Activated CD8-positive, alpha-beta memory T cell treated with anti-CD3 and anti-CD28 coated beads, Interleukin-2, amount 50 U/mL, for 24 hours (primary cell): ENCODE results near the gene DCST2.

Experiments used
- DNase-seq: peaks from one replicate; pipeline ENCODE4 v3.0.0-alpha.2; 2020; ENCODE audit errors: extremely low read depth

Gene DCST2

DNA sequence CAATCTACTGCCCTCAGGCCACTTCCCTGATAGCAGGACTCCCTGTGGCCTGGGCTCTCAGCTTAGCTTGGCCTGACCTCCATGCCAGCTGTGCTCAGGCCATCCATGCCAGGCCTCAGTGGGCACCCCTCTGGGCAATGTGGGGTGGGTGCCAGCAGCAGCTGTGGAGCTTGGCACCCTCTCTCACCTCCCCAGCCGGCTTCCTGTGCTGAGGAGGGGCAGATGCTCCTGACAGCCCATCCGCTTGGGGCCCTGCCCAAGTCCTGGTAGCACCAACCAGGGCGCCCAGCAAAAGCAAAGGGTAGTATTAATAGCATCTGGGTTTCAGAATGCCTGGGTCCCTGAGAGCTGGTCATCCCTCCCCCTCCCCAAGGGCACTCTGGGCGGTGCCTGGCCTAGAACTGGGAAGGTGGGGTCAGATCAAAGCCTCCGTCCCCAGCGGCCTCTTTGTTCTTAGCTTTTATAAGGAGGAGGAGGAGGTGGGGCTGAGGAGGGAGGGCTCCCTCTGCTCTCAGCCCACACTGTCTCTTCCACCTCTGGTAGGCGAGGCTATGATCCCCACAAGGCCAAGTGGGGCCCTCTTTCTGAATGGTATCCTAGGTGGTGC is 36.1 kb upstream of the DCST2 start:
- DNase-seq = no peak

DNA sequence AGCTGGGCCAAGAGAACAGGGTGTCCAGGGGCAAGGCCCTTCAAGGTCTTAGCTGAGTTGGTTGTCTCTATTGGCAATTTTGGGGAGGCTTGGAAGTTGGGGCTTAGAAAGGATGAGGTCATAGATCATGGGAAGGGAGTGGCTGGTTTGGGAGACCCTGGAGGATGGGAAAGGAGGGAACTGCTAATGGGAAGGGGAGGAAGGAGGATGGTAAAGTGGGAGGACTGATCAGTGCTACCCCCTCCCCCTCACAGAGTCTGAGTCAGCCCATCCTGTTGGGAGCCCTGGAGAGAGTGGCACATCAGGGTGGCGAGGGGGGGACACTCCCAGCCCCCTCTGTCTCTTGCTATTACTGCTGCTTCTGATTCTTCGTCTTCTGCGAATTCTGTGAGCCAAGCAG is 35.0 kb upstream of the DCST2 start:
- no peak for DNase-seq

DNA sequence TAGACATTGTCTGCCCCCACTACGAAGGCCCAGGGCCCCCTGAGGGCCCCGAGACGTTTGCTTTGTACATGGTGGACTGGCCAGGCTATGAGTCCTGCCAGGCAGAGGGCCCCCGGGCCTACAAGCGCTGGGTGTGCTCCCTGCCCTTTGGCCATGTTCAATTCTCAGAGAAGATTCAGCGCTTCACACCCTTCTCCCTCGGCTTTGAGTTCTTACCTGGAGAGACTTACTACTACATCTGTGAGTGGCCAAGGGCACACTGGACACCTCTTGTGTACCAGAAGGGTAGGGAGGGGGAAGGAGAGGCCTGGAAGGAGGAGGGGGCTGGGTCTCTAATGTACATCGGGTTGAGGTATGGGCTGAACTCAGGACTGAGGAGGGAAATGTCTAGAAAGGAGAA is 33.2 kb upstream of the DCST2 start:
- no peak for DNase-seq

DNA sequence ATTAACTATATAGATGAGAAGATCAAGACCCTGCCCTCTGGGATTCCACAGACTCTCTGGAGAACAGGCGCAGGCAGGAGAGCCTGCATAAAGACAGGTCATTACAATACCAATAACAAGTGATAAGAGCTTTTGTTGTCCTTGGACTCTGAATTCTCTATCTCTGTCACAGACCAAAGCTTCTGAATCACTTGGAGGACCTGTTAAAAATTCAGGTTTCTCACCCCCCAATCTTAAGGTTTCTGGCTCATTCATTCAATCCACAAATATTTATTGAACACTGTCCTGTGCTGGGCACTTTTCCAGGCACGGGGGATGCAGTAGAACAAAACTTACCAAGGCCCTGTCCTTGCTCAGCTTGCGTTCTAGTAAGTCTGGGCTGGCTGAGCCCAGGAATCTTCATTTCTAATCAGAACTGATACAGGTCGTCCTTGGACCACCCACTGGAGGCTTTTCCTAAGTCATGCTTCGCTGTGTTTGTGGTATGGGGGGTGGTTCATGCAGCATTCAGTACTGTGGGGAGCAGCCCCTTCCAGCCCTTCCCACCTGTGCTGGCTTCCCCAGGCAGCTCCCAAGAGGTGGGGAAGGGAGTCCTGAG is 31.4 kb upstream of the DCST2 start:
- no peak for DNase-seq

DNA sequence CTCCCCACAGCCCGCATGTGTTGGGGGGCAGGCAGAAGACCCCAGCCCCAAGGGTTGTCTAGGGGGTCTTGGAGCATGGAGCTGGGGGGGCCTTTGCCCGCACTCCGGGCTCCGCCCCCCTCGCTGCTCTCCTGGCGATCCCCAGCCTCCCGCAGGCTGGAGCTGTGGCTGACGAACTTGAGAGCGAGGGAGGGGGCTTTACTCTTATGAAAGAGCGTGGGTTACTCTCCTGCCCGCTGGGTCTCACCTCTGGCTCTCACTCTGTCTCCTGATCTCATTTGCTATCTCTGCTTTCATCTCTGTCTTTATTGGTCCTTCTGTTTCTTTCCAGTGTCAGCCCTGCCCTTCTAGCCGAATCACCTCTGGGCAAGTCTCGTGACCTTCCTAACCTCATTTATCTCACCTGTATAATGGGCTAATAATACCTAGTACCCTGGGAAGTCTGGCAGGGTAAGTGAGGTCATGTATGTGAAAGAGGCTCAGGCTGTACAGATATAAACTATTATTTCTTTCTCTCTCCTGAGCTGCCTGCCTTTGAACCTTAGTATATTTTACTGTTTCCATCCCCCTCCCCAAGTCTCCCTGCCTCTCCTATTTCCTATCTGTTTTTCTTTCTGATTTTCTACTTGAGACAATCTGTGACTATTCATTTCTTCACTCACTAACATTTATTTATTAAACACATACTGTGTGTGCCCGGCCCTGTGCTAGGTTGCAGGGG is 30.7 kb upstream of the DCST2 start:
- DNase-seq = no peak

DNA sequence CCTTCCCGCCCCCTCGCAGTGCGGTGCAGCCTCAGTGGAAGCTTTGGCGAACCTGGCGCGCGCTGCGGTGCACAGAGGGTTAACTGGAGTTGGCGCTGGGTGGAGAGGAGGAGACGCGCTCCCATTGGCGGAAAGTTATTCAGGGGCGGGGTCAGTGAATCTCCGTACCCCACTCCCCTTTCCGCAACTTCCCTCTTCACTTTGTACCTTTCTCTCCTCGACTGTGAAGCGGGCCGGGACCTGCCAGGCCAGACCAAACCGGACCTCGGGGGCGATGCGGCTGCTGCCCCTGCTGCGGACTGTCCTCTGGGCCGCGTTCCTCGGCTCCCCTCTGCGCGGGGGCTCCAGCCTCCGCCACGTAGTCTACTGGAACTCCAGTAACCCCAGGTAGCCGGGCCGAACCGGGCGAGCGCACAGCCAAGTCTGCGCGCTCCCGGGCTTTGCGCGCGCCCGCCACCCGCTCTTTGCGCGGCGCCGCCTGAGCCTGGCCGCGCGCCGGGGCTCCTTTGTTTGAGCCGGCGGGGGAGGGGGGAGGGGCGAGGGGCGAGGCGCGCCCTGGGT is 30.0 kb upstream of the DCST2 start, which contains the start of gene EFNA4:
TSS of gene EFNA4 (plus strand) at position 191 of the 561 bp plus-strand sequence. CDS start at position 275, 84 bp downstream.
- peak; percentile 62 for DNase-seq

DNA sequence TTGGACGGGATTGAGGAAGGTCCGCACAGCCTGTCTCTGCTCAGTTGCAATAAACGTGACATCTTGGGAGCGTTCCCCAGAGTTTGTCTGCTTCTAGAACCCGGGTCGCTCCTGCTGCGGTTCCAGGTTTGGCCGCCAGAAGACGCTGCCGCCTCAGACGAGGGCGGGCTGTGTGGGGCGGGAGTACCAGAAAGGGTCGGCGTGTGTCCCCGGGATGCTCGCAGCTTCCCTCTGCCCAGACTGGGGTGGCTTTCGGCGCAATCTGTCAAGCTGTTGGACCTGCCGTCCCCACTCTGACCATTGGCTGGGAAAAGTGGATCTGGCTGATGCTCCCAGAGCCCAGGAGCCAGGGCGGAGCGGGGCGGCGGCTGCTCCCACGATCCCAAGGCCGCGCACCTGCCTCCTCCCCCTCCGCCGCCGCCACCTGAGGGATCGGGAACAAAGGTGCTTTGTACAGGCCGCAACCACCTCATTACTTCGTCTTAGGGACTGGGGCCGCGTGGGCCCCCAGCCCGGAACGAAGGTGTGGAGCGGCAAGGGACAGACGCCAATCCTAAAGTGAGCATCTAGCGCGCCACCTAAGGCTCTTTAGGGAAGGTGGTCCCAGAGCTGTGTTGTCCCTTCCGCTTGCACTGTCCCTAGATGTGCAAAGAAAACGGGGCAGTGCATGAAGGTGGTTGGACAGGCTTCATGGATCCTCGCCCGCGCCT is 29.3 kb upstream of the DCST2 start:
- DNase-seq = peak; percentile 37

DNA sequence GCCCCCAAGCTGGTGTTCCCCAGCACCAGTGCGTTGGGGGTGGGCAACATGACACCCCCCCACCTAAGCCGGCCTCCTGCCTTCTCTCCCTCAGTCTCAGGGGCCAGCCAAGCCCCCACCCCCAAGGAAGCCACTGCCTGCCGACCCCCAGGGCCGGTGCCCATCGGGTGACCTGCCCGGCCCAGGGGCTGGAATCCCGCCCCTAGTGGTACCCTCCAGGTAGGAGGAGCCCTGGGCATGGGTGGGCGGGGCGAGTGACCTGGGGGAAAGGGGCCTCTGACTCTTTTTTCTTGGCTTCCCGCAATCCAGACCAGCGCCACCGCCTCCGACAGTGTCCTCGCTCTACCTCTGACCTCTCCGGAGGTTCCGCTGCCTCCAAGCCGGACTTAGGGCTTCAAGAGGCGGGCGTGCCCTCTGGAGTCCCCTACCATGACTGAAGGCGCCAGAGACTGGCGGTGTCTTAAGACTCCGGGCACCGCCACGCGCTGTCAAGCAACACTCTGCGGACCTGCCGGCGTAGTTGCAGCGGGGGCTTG is 28.6 kb upstream of the DCST2 start:
- DNase-seq = no peak

DNA sequence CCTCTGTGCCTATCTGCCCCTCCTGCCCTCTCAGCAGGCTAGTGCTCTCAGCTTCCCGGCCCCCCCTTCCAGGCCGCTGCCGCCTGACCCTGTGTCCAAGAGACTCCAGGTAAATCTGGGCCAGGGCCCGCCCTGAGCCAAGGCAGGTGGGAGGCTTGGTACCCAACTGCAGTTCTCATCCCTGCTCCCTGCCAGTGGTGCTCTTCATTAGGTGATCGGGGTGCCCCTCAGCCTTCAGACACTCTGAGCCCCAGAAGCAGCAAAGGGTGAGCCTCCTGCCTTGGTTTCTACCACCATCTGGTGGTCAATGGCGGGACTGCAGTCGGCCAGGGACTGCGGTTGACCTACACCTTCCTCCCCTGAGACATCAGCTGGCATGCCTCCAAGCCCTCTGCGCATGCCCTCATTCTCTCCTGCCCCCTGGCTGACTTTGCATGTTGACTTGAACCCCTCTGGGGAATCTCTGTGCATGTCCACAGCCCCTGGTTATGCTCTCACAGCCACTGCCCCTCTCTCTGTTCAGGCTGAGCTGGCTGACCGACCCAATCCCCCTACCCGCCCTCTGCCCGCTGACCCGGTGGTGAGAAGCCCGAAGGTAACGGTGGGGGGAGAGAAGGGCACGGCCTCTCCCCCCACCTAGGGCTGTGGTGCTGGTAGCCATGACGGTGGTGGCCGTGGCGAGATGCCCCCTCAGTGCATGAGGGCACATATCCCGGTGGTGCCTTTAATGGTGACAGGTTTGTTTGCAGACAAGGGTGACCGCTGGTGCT is 28.0 kb upstream of the DCST2 start:
- peak; percentile 85 for DNase-seq

DNA sequence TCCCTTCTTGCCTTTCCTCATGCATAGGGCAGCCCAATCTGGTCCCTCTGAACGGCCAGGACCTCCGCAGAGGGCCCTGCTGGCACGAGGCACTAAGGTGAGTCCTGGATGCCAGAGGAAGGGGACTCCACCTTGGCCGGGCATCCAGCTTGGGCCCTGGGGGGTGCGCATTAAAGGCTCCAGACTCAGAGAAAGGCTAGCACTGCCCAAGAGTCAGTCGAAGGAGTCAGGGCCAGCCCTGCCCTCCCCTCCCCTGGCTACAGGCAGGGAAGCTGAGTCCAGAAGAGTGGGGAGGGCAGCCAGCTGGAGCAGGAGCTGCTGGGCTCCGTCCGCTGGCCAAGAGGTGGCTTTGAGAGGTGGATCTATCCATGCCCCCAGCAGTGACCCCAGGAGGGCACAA is 27.2 kb upstream of the DCST2 start:
- DNase-seq = no peak

DNA sequence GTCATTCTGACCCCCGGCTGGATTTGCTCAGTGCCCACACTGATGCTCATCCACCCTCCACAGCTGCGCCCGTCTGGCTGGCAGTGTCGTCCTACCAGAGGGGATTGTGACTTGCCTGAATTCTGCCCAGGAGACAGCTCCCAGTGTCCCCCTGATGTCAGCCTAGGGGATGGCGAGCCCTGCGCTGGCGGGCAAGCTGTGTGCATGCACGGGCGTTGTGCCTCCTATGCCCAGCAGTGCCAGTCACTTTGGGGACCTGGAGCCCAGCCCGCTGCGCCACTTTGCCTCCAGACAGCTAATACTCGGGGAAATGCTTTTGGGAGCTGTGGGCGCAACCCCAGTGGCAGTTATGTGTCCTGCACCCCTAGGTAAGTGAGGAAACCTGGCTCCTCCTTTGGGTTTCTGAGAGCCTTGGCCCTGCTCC is 24.2 kb upstream of the DCST2 start:
- DNase-seq = no peak

DNA sequence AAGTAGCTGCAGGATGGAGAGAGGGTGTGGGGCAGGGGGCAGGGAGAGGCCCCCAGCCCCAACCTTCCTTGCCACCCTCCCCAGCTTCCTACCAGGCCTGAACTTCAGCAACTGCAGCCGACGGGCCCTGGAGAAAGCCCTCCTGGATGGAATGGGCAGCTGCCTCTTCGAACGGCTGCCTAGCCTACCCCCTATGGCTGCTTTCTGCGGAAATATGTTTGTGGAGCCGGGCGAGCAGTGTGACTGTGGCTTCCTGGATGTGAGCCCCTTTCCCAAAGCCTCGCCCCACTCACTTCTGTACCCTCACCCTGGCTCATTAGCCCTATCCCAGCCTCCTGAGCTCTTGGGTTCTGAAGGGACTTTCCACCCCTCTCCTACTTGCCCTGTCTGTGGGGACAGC is 23.5 kb upstream of the DCST2 start:
- no peak for DNase-seq

DNA sequence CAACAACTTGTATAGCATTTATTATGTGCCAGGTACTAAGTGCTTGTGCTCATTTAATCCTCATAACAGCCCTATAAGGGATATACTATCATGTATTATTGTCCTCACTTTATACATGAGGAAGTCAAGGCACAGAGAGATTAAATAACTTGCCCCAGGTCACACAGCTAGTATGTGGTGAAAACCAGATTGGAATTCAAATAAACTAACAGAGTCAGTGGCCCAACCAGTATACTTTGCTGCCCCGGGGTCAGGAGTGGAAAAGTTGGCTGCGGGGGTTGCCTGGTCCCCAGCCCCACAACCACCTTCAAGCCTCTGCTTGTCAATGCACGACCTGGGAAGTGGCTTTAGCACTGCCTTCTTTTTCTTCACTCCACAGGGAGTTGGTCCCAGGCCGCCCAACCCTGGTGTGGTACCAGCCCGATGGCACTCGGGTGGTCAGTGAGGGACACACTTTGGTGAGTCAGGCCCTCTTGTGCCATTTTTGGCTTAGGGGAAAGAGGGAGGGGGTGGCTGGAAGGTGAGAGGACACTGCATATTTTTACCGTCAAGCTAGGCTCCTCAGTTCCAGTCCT is 20.0 kb upstream of the DCST2 start:
- DNase-seq = no peak

DNA sequence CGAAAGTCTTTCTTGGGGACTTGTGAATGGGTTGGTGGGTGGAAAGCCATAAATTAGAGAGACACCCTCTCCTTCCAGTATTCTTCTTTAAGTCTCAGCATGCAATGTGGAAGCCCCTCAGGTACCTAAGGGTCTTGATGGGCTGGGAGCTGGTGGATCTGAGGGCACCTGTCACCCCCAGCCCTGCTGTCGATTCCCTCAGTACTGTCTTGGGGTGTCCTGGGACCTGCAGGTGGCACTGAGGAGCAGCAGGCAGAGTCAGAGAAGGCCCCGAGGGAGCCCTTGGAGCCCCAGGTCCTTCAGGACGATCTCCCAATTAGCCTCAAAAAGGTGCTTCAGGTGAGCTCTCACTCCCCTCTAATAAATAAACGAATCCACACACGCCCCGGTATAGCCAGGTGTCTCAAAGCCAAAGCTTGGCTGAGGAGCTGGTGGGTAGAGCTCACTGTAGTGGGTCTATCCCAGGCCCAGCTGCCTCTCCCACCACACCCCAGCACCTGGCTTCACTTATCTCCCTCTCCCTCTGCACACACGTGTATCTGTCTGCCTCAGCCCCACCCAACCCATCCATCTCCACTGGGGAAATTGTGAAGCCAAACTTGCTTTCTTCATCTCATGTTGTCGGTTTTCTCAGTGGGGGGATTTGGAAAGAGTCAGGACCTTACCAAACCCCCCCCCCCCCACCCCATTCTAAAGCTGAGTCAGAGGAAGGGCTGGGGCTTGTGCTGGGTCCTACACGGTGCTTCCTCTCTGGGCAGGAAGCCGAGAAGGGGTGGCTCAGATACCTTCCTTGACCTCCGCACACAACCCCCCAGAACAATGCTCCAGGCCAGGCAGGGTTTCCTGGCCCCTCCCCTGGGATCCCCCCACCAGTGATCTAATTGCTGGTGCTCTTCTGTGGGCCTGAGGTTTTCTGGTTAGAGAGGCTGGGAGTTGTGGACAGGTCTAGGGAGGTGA is 19.1 kb upstream of the DCST2 start:
- DNase-seq = no peak

DNA sequence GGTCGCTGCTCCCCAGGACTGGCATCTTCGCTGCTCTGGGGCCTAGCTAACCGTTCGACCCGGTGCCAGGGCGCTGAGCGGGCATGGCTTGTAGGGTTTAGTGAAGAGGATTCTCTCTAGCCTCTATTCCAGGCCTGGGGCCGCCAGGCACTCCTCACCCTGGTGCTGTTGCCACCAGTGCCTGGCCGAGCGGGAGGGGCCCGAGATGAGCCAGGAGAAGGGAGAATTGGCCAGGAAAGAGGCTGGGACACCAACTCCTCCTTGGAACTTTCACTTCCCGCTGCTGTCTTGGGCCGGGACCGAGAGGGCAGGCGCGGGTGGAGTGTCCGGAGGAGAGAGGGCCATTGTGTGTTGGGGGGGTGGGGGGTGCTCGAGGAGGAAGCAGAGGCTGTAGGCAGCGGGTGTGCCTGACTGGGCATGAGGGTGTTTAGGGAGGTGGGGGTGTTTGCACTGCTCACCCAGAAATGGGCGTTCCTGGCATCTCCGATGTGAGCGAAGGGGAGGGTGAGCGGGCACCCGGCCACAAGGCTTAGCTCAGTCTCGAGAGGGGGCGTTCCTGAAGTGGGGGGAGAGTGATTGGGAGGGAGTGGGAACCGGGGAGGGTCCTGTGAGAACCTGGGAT is 18.3 kb upstream of the DCST2 start:
- no peak for DNase-seq

DNA sequence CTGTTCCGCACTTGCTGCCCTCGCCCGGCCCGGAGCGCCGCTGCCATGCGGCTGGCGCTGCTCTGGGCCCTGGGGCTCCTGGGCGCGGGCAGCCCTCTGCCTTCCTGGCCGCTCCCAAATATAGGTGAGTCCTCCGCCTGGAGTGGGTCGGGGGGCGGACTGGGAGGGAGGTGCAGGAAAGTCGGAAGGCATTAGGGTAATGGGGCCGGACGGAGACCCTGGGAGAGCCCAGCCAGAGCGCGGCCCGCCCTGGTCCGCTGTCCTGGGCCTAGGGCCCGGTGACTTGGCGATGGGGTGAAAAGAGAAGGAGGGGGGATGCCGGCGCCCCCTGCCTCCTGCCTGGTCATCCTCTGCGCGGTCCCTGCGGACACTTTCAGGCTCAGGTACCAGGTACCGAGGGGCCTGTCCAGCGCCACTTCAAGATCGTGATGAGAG is 17.8 kb upstream of the DCST2 start:
- DNase-seq = no peak

DNA sequence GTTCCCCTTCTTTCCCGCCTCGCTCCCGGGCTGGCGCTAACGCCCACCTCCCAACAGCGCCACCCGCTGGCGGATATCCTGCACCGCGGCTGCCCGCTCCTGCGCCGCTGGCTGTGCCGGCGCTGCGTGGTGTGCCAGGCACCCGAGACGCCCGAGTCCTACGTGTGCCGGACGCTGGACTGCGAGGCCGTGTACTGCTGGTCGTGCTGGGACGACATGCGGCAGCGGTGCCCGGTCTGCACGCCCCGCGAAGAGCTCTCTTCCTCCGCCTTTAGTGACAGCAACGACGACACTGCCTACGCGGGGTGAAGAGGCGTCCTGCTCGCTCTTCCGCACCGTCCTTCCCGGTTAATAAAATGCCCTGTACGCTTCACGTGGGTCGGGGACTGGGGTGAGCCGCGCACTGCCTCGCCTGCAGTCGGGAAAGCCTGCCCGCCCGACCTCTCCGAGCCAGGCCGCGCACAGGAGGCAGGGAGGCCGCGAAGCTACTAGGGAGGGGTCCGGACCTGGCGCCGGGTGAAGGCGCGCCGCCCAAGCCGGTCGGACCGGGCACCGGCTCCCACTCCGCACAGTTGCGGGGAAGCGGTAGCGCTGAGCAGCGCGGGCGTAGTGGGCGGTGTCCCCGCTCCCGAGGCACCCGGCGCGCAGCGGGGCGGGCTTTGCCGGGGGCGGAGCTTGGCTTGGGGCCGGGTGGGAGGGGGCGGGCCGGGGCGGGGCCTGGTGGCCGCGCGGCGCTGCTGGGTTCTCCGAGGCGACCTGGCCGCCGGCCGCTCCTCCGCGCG is 17.2 kb upstream of the DCST2 start, which contains the start of gene ADAM15:
TSS of gene ADAM15 (plus strand) at position 757 of the 782 bp plus-strand sequence. CDS start 71 bp downstream, outside the sequence.
- peak; percentile 36 for DNase-seq
